ENCODE measurements around the gene PKD2L2.
"Not testable (repeated sequence)": the region's sequence is repeated elsewhere in the genome, so short reads cannot be mapped to it uniquely, and the experiment has no call there.

The PKD2L2 gene

DNA sequence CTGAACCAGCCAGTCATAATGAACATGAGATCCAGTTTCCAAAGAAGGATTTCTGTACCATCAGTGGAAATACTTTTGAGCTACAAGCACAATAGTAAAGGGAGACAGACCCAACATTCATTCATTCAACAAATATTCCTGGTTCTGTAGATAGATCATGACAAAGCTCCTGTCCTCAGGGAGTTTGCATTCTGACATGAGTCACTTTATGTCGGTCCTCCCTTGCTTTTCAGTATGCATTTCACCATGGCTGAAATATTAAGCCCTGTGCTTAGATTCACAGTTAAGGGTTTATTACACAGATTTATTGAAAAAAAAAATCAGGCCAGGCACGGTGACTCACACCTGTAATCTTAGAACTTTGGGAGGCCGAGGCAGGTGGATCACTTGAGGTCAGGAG, 27.0 kb upstream of the PKD2L2 start:
- H3K9me3 ChIP-seq (ENCODE audit: insufficient read depth, low read length), result no peaks in the 10 kb centered on the region
- no peaks in the 10 kb centered on the region for H3K79me2 ChIP-seq (ENCODE audit: insufficient read depth, low read length)
- TF ChIP-seq CTCF (IDR thresholded peaks at IDR 0.05; ENCODE audit: insufficient read depth, low read length, poor library complexity, severe bottlenecking) (no peak), EZH2phosphoT487 (conservative IDR thresholded peaks at IDR 0.05; ENCODE audit: low read length) (no peak)
- H2AFZ ChIP-seq (ENCODE audit: low read depth, low read length, severe bottlenecking), result no peak overlapping the region
- no peaks in the 10 kb centered on the region; the same call in 1 of the 2 replicates for H4K20me1 ChIP-seq (ENCODE audit: low read depth, low read length)
- H3K27me3 ChIP-seq (ENCODE audit: low read length), result no peaks in the 10 kb centered on the region
- H3K9ac ChIP-seq (ENCODE audit: low read length), result no peak overlapping the region
- no peaks in the 10 kb centered on the region for H3K9me2 ChIP-seq (replicated peaks; ENCODE audit: insufficient read depth, low read length)
- no peak overlapping the region for H3K27ac ChIP-seq (ENCODE audit: low read depth, low read length)
- no peak overlapping the region for H3K4me2 ChIP-seq (ENCODE audit: low read depth, low read length, poor library complexity, severe bottlenecking)
- H3K36me3 ChIP-seq (ENCODE audit: low read length), result no peaks in the 10 kb centered on the region
- H3K4me3 ChIP-seq (ENCODE audit: insufficient read depth, low read length, poor library complexity, severe bottlenecking), result no peak overlapping the region
- H3F3A ChIP-seq (ENCODE audit: insufficient read depth), result no peaks in the 10 kb centered on the region

DNA sequence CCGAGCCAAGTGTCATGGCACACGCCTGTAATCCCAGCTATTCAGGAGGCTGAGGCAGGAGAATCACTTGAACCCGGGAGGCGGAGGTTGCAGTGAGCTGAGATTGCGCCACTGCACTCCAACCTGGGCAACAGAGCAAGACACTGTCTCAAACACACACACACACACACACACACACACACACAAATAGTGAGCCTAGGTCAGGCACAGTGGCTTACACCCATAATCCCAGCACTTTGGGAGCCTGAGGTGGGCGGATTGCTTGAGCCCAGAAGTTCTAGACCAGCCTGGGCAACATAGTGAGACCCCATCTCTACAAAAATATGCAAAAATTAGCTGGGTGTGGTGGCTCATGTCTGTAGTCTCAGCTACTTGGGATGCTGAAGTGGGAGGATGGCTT, 25.6 kb upstream of the PKD2L2 start:
- H4K20me1 ChIP-seq (ENCODE audit: low read depth, low read length); H3K27me3 ChIP-seq (ENCODE audit: low read length); H3K9me3 ChIP-seq (ENCODE audit: insufficient read depth, low read length); H3K4me3 ChIP-seq (ENCODE audit: insufficient read depth, low read length, poor library complexity, severe bottlenecking); H3K36me3 ChIP-seq (ENCODE audit: low read length); H3K9me2 ChIP-seq (replicated peaks; ENCODE audit: insufficient read depth, low read length); H3K4me2 ChIP-seq (ENCODE audit: low read depth, low read length, poor library complexity, severe bottlenecking); H2AFZ ChIP-seq (ENCODE audit: low read depth, low read length, severe bottlenecking); H3F3A ChIP-seq (ENCODE audit: insufficient read depth); H3K27ac ChIP-seq (ENCODE audit: low read depth, low read length); H3K9ac ChIP-seq (ENCODE audit: low read length); H3K79me2 ChIP-seq (ENCODE audit: insufficient read depth, low read length): not testable (repeated sequence)

GRCh38 chr5:137866541-137867388, 22.5 kb upstream of the PKD2L2 start:
- Histone ChIP-seq H3K9me3 (ENCODE audit: insufficient read depth, low read length) (no peaks in the 10 kb centered on the region), H3K79me2 (ENCODE audit: insufficient read depth, low read length) (no peaks in the 10 kb centered on the region), H3K27ac (ENCODE audit: low read depth, low read length) (no peak overlapping the region), H3K27me3 (ENCODE audit: low read length) (no peaks in the 10 kb centered on the region), H2AFZ (ENCODE audit: low read depth, low read length, severe bottlenecking) (no peak overlapping the region), H4K20me1 (ENCODE audit: low read depth, low read length) (no peaks in the 10 kb centered on the region), H3F3A (ENCODE audit: insufficient read depth) (no peaks in the 10 kb centered on the region), H3K36me3 (ENCODE audit: low read length) (no peaks in the 10 kb centered on the region), H3K4me2 (ENCODE audit: low read depth, low read length, poor library complexity, severe bottlenecking) (no peak overlapping the region), H3K9ac (ENCODE audit: low read length) (no peak overlapping the region), H3K4me3 (ENCODE audit: insufficient read depth, low read length, poor library complexity, severe bottlenecking) (no peak overlapping the region), H3K9me2 (replicated peaks; ENCODE audit: insufficient read depth, low read length) (no peaks in the 10 kb centered on the region)
- no peak for TF ChIP-seq CTCF (IDR thresholded peaks at IDR 0.05; ENCODE audit: insufficient read depth, low read length, poor library complexity, severe bottlenecking)
- no peak for TF ChIP-seq EZH2phosphoT487 (conservative IDR thresholded peaks at IDR 0.05; ENCODE audit: low read length)

- no peaks in the 10 kb centered on the region for H4K20me1 ChIP-seq (ENCODE audit: low read depth, low read length)
- H2AFZ ChIP-seq (ENCODE audit: low read depth, low read length, severe bottlenecking), result no peak within 1 kb of the TSS
- no peaks in the 10 kb centered on the region for H3K36me3 ChIP-seq (ENCODE audit: low read length)
- no peaks in the 10 kb centered on the region for H3K79me2 ChIP-seq (ENCODE audit: insufficient read depth, low read length)
- no peaks in the 10 kb centered on the region for H3K27me3 ChIP-seq (ENCODE audit: low read length)
- H3K9me3 ChIP-seq (ENCODE audit: insufficient read depth, low read length), result no peaks in the 10 kb centered on the region
- no peak within 1 kb of the TSS for H3K27ac ChIP-seq (ENCODE audit: low read depth, low read length)
- H3F3A ChIP-seq (ENCODE audit: insufficient read depth), result no peaks in the 10 kb centered on the region
- no peak for TF ChIP-seq CTCF (IDR thresholded peaks at IDR 0.05; ENCODE audit: insufficient read depth, low read length, poor library complexity, severe bottlenecking)
- TF ChIP-seq EZH2phosphoT487 (conservative IDR thresholded peaks at IDR 0.05; ENCODE audit: low read length), result no peak
- H3K4me3 ChIP-seq (ENCODE audit: insufficient read depth, low read length, poor library complexity, severe bottlenecking), result no peak within 1 kb of the TSS
- no peaks in the 10 kb centered on the region for H3K9me2 ChIP-seq (replicated peaks; ENCODE audit: insufficient read depth, low read length)
- H3K9ac ChIP-seq (ENCODE audit: low read length), result no peak within 1 kb of the TSS
- no peak within 1 kb of the TSS for H3K4me2 ChIP-seq (ENCODE audit: low read depth, low read length, poor library complexity, severe bottlenecking)
Measured at GRCh38 chr5:137867664-137868063, 21.6 kb upstream of the PKD2L2 start, which contains the start of gene MYOT. Gene MYOT (plus strand): TSS chr5:137867860. CDS start chr5:137870652, 2,792 bp downstream.
